Smooth muscle cell (in vitro differentiated cells): ENCODE measurements around the gene ZSCAN5A. TPM values are rescaled to one million over a fixed set of nuclear protein-coding genes. Genes with fewer than 3 reads are reported as not detected.
A peak's percentile ranks its signal among the peaks of the same experiment; 100 is the strongest.
"Not testable (repeated sequence)": the region's sequence is repeated elsewhere in the genome, so short reads cannot be mapped to it uniquely, and the experiment has no call there.

Experiments used
- DNase-seq: peaks from one replicate; lab custom pipeline; 2025; ENCODE audit not compliant: unreplicated experiment; lab: John Stamatoyannopoulos, UW
- H2AFZ ChIP-seq: fragments of 200-600 bp; sonication (generic); 2 replicates; pipeline ENCODE4 v1.6.0; 2016; ENCODE audit warnings: antibody characterized with exemption, low read depth, mild to moderate bottlenecking
- H3F3A ChIP-seq: fragments of 200-600 bp; sonication (generic); 2 replicates; pipeline ENCODE4 v1.6.0; 2017; ENCODE audit warnings: antibody characterized with exemption, low read depth
- H3K27ac ChIP-seq: fragments of 200-600 bp; sonication (generic); 2 replicates; pipeline ENCODE4 v1.5.1; 2016; ENCODE audit warnings: low read depth, mild to moderate bottlenecking
- H3K27me3 ChIP-seq: fragments of 200-600 bp; sonication (generic); 2 replicates; pipeline ENCODE4 v1.6.1; 2016; ENCODE audit warnings: low read depth, mild to moderate bottlenecking
- H3K36me3 ChIP-seq: fragments of 200-600 bp; sonication (generic); 2 replicates; pipeline ENCODE4 v1.5.1; 2016; ENCODE audit warnings: low read depth
- H3K4me1 ChIP-seq: fragments of 200-600 bp; sonication (generic); 2 replicates; pipeline ENCODE4 v1.5.1; 2016; ENCODE audit warnings: low read depth
- H3K4me2 ChIP-seq: fragments of 200-600 bp; sonication (generic); 2 replicates; pipeline ENCODE4 v1.6.0; 2016; ENCODE audit warnings: mild to moderate bottlenecking
- H3K4me3 ChIP-seq: fragments of 200-600 bp; sonication (generic); 2 replicates; pipeline ENCODE4 v1.5.1; 2016; ENCODE audit warnings: mild to moderate bottlenecking
- H3K79me2 ChIP-seq: fragments of 200-600 bp; sonication (generic); 2 replicates; pipeline ENCODE4 v1.6.0; 2016; ENCODE audit warnings: low read depth, mild to moderate bottlenecking
- H3K9ac ChIP-seq: fragments of 200-600 bp; sonication (generic); 2 replicates; pipeline ENCODE4 v1.6.0; 2016; ENCODE audit warnings: low read depth
- H3K9me3 ChIP-seq: fragments of 200-600 bp; sonication (generic); replicated peaks from 2 replicates; pipeline ENCODE4 v1.5.1; 2016; ENCODE audit warnings: low read depth
- H4K20me1 ChIP-seq: fragments of 200-600 bp; sonication (generic); 2 replicates; pipeline ENCODE4 v1.6.0; 2016; ENCODE audit warnings: low read depth
- CTCF ChIP-seq: fragments of 200-600 bp; sonication (generic); IDR thresholded peaks from 2 replicates; pipeline ENCODE4 v1.5.1; 2017; ENCODE audit warnings: borderline replicate concordance, mild to moderate bottlenecking, antibody characterized with exemption; ENCODE audit not compliant: insufficient read depth, poor library complexity, severe bottlenecking
- WGBS: methylation state at CpG from one replicate; pipeline ENCODE4 v1.1.7; 2016; ENCODE audit warnings: low lambda C conversion rate; 5-methylcytosine and 5-hydroxymethylcytosine counted together
- polyA plus RNA-seq: library from polyadenylated mRNA; unstranded; fragments of >200 nt; fragmentation: Nextera tagmentation; extraction: Ambion mirVana; gene quantifications from 2 replicates; pipeline ENCODE4 v1.2.1, GENCODE V29; 2016
- total RNA-seq: library from RNA; depleted of rRNA; stranded (reverse); fragments of >200 nt; gene quantifications from 2 replicates; pipeline ENCODE4 v1.2.3, GENCODE V29; 2014

ZSCAN5A gene
- total and polyA plus RNA-seq, 2 experiments from 2014 or later = 4.7 to 5.3 TPM

GRCh38 chr19:56341948-56342347, 27.3 kb upstream of the ZSCAN5A start:
- Histone ChIP-seq H3K9ac (no peak overlapping the region), H3K27me3 (no peaks in the 10 kb centered on the region), H3F3A (no peaks in the 10 kb centered on the region), H3K4me2 (no peak overlapping the region), H3K36me3 (no peaks in the 10 kb centered on the region), H4K20me1 (no peaks in the 10 kb centered on the region), H3K79me2 (no peaks in the 10 kb centered on the region), H3K4me3 (no peak overlapping the region), H3K4me1 (no peaks in the 10 kb centered on the region), H3K27ac (no peak overlapping the region), H3K9me3 (peaks cover 10% of the 10 kb centered on the region), H2AFZ (no peak overlapping the region)
- no peak for TF ChIP-seq CTCF
- no peak for DNase-seq

GRCh38 chr19:56339031-56339430, 24.4 kb upstream of the ZSCAN5A start:
- not testable (repeated sequence) for H3K9ac ChIP-seq, H3K4me2 ChIP-seq, H2AFZ ChIP-seq, DNase-seq, H3K27ac ChIP-seq, H3K4me1 ChIP-seq, H3K27me3 ChIP-seq, H3K4me3 ChIP-seq, H3K79me2 ChIP-seq, H3F3A ChIP-seq, H4K20me1 ChIP-seq, H3K36me3 ChIP-seq
- whole genome bisulfite sequencing = 95% methylated on average over 8 of the region's 10 CpGs
- H3K9me3 ChIP-seq = peaks cover 12% of the 10 kb centered on the region

GRCh38 chr19:56337077-56337476, 22.4 kb upstream of the ZSCAN5A start:
- WGBS = 89% methylated on average over 8 of the region's 8 CpGs
- peaks cover 12% of the 10 kb centered on the region for H3K9me3 ChIP-seq
- H3K4me3 ChIP-seq = not testable (repeated sequence)

GRCh38 chr19:56335371-56335770, 20.7 kb upstream of the ZSCAN5A start:
- not testable (repeated sequence) for H3K27ac ChIP-seq, H3K27me3 ChIP-seq, H2AFZ ChIP-seq, H3K4me3 ChIP-seq, H4K20me1 ChIP-seq, H3K36me3 ChIP-seq, H3K9me3 ChIP-seq, H3K9ac ChIP-seq, H3F3A ChIP-seq, H3K4me2 ChIP-seq, DNase-seq, H3K79me2 ChIP-seq, H3K4me1 ChIP-seq

More at GRCh38 chr19:56337077-56337476, 22.4 kb upstream of the ZSCAN5A start:
- H4K20me1 ChIP-seq, H3K79me2 ChIP-seq, H3K36me3 ChIP-seq, H3K27me3 ChIP-seq, H3F3A ChIP-seq, H3K9ac ChIP-seq, H3K4me1 ChIP-seq, H2AFZ ChIP-seq, H3K27ac ChIP-seq, H3K4me2 ChIP-seq, DNase-seq: not testable (repeated sequence)

GRCh38 chr19:56333506-56333905, 18.9 kb upstream of the ZSCAN5A start:
- Histone ChIP-seq H3K9ac (no peak overlapping the region), H2AFZ (no peak overlapping the region), H3K4me1 (no peaks in the 10 kb centered on the region), H3K9me3 (peaks cover 2% of the 10 kb centered on the region), H3K27me3 (no peaks in the 10 kb centered on the region), H3F3A (no peaks in the 10 kb centered on the region), H3K4me2 (no peak overlapping the region), H3K36me3 (peaks cover 3% of the 10 kb centered on the region), H3K79me2 (no peaks in the 10 kb centered on the region), H4K20me1 (no peaks in the 10 kb centered on the region), H3K27ac (no peak overlapping the region), H3K4me3 (no peak overlapping the region)
- DNase-seq = no peak
- peak; percentile 62 for TF ChIP-seq CTCF
